Right renal cortex interstitium (tissue), 3 donors: ENCODE measurements around the gene KIF9. TPM values are rescaled to one million over a fixed set of nuclear protein-coding genes. Genes with fewer than 3 reads are reported as not detected.
"Not testable (repeated sequence)": the region's sequence is repeated elsewhere in the genome, so short reads cannot be mapped to it uniquely, and the experiment has no call there.

Source experiments
- DNase-seq, 3 donors: peaks; one replicate each; pipeline ENCODE4 v3.0.0-alpha.2; 2013; ENCODE audit warnings: low read depth in 3 of 3, low spot score in 2 of 3
- polyA plus RNA-seq, 3 donors: library from polyadenylated mRNA; unstranded; fragments of 120-200 nt; gene quantifications; one replicate each; pipeline ENCODE4 v1.2.1, GENCODE V29; 2013; ENCODE audit not compliant: insufficient read length in 3 of 3

The KIF9 gene
- polyA plus RNA-seq, 3 donors = 21.8 to 24.3 (median 22.7) TPM

GRCh38 chr3:47295976-47296375 lies 13.4 kb upstream of the KIF9 start:
- no peak for DNase-seq

- DNase-seq = no peak
These were observed 12.7 kb upstream of the KIF9 start for GRCh38 chr3:47295322-47295721.

- no peak for DNase-seq
These were observed 11.8 kb upstream of the KIF9 start for GRCh38 chr3:47294392-47294791.

DNA sequence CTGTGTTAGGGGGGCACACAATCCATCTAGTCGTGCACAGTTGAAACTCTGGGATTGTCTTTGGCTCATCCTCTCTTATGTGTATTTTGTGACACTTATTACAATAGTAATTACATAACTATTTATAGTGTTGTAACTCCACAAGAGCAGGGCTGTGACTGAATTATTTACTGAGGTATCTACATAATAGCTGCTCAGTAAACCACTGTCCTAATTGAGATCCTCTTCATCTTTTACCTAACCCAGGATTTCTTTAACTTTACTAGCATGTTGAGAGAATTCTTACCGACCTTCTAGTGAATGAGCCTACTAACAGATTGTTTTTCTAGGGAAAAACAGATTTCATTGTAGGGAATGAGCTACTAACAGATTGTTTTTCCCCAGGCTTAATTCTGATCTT lies 11.2 kb upstream of the KIF9 start:
- DNase-seq = no peak

GRCh38 chr3:47291754-47292420 lies 9.3 kb upstream of the KIF9 start:
- DNase-seq = not testable (repeated sequence)

DNA sequence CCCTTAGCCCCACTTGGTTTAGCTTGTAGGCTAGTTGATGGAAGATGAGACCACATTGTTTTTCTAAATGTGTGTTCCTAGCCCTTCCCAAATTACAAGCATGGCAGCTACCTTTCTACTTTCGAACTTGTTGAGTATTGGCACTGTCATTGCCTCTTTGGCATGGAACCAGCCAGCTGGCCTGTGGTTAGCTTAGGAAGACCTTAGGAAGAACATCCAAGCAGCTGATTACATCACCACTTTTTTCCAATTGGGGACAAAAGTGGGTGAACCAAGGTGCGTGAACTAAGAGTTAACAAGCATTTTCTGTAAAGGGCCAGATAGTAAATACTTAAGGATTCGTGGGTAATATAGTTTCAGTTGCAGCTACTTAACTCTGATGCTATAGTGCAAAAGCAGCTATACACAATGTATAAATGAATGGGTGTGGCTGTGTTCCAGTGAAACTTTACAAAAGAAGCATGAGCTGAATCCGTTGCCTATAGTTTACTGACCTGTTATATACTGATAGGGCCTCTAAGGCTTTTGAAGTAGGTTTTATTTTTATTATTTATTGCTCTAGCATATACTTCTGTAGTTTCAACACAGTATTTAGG lies 8.7 kb upstream of the KIF9 start:
- DNase-seq = no peak

DNA sequence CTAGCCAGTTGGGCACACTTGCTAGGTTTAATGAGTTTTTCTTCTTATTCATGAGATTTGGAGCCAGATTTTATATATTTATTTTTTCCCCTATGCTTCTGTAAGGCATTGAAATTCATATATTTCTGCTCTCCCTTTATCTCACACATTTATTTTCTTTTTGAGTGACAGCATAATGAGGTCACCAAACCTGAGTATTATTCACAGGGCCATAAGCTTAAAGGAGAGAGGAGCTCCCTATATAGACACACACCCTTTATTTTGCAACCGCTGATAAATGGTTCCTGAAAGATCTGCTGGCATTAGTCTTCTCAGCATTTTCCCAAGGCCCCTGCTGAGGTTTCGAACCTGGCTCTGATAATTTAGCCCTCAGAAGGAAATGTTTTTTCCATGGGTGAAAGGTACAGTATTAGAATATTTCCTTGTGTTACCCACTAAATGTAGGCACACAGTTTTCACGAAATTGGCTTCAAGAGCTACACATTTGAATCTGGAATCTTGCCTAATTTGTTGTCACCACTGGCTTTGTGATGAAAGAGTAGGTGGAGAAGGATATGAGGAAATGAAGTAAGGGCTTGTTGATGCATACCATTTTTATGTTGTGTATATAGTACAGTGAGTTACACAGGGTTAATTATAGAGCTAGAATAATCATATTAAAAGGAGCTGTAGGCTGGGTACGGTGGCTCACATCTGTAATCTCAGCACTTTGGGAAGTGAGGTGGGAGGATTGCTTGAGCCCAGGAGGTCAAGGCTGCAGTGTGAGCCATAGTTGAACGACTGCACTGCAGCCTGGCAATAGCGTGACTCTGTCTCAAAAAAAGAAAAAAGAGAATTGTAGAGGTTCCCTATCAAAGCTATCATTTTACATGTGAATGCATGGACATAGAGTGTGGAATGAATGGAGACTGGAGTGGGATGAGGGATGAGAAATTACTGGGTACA lies 6.6 kb upstream of the KIF9 start:
- no peak for DNase-seq

DNA sequence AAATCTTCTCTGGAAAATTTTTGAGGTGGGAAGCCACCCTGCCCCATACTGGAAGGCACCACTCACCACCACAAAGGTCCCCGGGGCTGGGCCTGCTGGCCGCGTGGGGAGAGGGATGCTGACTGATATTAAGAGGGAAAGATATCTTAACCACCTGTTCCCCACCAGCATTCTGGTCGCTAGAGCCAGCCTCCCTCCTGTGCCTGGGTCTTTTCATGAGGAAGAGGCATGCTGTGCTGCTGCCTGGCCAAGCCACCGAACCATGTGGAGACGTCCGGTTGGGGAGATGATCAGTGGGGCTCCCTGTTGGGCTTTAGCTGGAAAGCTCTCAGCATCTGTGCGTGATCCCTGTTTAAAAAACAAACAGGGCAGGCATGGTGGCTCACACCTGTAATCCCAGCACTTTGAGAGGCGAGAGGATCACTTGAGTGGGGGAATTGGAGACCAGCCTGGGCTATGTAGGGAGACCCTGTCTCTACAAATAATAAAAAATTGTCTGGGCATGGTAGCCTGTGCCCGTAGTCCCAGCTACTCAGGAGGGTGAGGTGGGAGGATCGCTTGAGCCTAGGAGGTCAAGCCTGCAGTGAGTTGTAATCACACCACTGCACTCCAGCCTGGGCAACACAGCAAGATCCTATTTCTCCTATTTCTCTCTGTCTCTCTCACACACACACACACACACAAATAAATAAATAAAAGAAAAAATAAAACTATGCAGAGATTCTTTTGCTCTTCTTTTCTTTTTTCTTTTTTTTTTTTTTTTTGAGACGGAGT lies 1.2 kb upstream of the KIF9 start:
- DNase-seq = no peak

DNA sequence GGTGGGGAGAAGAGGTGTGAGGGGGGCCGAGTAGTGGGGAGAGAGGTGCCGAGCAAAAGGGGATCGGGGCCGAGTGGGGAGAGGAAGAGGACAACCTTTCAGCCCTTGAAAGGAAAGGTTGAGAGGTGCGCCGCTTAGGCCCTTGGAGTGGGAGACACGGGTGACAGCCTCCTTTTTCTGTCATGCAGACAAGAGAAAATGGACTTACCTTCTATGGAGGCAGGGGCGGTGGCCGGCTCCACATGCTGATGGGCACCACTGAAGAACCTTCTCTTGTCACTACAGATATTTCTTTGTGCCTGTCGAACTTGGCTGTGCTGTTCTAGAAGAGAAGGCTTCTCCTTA lies 566 bp upstream of the KIF9 start:
- peak in 2 of 3 donors; percentile 8 to 13 for DNase-seq

DNA sequence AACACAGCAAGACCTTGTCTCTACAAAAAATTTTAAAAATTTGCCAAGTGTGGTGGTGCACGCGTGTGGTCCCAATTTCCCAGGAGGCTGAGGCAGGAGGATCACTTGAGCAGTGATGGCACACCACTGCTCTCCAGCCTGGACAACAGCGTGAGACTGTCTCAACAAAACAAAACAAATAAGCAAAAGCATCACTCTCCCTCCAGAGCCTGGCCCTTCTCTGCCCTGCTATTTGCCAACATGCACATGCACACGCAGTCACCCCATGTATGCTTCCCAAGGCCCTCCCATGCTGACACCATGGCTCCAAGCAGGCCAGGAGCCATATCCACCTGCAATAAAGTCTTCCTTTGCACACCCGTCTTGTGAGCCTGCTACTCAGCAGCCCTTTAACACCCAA lies 2.1 kb downstream of the KIF9 start:
- DNase-seq = no peak

- no peak for DNase-seq
These were observed 6.0 kb downstream of the KIF9 start for GRCh38 chr3:47276558-47276957.

GRCh38 chr3:47274652-47275051 lies 7.9 kb downstream of the KIF9 start:
- no peak for DNase-seq

GRCh38 chr3:47273564-47273963 lies 9.0 kb downstream of the KIF9 start:
- no peak for DNase-seq

DNA sequence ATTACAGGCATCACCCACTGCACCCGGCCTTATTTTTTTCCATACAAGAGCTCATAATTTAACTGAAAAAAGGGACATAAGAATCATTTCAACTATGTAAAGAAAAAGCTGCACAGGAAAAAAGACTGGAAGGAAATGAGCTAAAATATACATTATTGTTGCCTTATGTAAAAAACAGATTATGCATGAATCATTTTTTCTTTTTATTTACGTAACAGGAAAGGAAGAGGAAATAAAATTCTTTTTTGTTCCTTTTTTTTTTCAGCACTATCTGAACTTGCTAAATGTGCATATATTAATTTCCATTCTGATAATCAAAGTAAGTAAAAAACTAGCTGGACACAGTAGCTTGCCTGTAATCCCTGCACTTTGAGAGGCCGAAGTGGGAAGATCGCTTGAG lies 12.1 kb downstream of the KIF9 start:
- no peak for DNase-seq

- DNase-seq = no peak
These were observed 15.1 kb downstream of the KIF9 start for GRCh38 chr3:47267490-47267824.

GRCh38 chr3:47266709-47267489 lies 15.7 kb downstream of the KIF9 start:
- DNase-seq = no peak

- DNase-seq = no peak
These were observed 16.7 kb downstream of the KIF9 start for GRCh38 chr3:47265725-47266428.

DNA sequence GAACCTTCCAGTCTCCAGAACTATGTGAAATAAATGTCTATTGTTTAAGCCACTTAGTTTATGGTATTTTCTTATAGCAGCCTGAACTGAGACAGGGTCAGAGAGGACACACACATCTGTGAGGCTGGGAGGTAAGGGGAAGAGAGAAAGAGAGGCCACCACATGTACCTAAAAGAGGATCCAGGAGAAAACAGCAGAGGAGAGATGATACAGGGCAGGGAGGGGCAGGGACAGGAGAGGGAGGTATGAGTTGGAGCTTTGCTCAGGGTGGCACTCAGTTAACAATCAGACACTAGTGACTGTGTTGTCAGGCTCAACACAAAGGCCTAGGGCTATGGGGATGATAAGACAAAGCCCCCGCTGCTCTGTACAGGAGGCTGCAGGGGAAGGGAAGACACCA lies 17.6 kb downstream of the KIF9 start:
- DNase-seq = no peak

DNA sequence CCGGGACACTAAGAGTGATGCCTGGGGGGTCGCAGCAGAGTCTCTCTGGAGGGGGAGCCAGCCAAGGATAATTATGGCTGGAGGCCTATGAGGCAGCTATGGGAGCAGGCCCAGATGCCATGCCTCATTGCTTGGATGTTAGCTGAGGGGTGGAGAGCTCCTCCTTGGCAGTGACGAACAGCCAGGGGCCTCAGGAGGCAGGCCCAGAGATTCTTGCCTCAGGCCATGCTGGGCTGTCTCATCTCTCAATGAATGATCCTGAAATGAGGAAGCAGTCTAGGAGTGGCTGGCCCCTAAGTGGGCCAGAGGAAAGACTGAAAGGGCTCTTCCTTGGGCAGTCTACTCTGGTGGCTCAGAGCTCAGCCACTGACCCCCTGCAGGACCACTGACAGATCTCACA lies 21.3 kb downstream of the KIF9 start:
- DNase-seq = no peak

- no peak for DNase-seq
These were observed 22.0 kb downstream of the KIF9 start for GRCh38 chr3:47260605-47261004.
